Neural cell (in vitro differentiated cells): ENCODE results near the gene C12orf75. TPM values are rescaled to one million over a fixed set of nuclear protein-coding genes. Genes with fewer than 3 reads are reported as not detected.

Source experiments
- H2AFZ ChIP-seq: fragments of 200-600, 300-800 bp; sonication (generic), shearing (Covaris generic); 2 replicates; pipeline ENCODE4 v1.6.0; 2014; ENCODE audit warnings: low read depth, mild to moderate bottlenecking, antibody characterized with exemption, low read length, moderate library complexity
- H3F3A ChIP-seq: fragments of 200-600 bp; shearing (Covaris generic); 2 replicates; pipeline ENCODE4 v1.6.1; 2016; ENCODE audit warnings: mild to moderate bottlenecking, moderate library complexity, mixed read lengths, antibody characterized with exemption, low read length; ENCODE audit not compliant: insufficient read depth, poor library complexity, severe bottlenecking
- H3K27ac ChIP-seq: fragments of 200-600, 300-800 bp; sonication (generic), shearing (Covaris generic); 2 replicates; pipeline ENCODE4 v1.5.1; 2014; ENCODE audit warnings: mild to moderate bottlenecking, low read length, moderate library complexity
- H3K27me3 ChIP-seq: fragments of 300-800, 200-600 bp; sonication (generic), shearing (Covaris generic); 2 replicates; pipeline ENCODE4 v1.6.0; 2014; ENCODE audit warnings: mild to moderate bottlenecking, low read depth, low read length, moderate library complexity; ENCODE audit not compliant: insufficient read depth
- H3K36me3 ChIP-seq: fragments of 300-800, 200-600 bp; sonication (generic), shearing (Covaris generic); 2 replicates; pipeline ENCODE4 v1.5.1; 2014; ENCODE audit warnings: mild to moderate bottlenecking, antibody characterized with exemption, low read length, moderate library complexity; ENCODE audit not compliant: insufficient read depth
- H3K4me2 ChIP-seq: fragments of 300-800, 200-600 bp; sonication (generic), shearing (Covaris generic); 2 replicates; pipeline ENCODE4 v1.6.0; 2014; ENCODE audit warnings: mild to moderate bottlenecking, low read length
- H3K4me3 ChIP-seq: fragments of 300-800, 200-600 bp; sonication (generic), shearing (Covaris generic); 2 replicates; pipeline ENCODE4 v1.5.1; 2014; ENCODE audit warnings: mild to moderate bottlenecking, low read length, moderate library complexity
- H3K79me2 ChIP-seq: fragments of 200-600 bp; shearing (Covaris generic); replicated peaks from 2 replicates; pipeline ENCODE4 v1.6.0; 2014; ENCODE audit warnings: mild to moderate bottlenecking, low read length, moderate library complexity; ENCODE audit not compliant: insufficient read depth
- H3K9ac ChIP-seq: fragments of 300-800, 200-600 bp; sonication (generic), shearing (Covaris generic); 2 replicates; pipeline ENCODE4 v1.6.1; 2016; ENCODE audit warnings: mild to moderate bottlenecking, low read length, mixed read lengths
- H3K9me2 ChIP-seq: fragments of 200-600 bp; shearing (Covaris generic); 2 replicates; pipeline ENCODE4 v1.6.1; 2016; ENCODE audit warnings: mild to moderate bottlenecking, low read length, mixed read lengths; ENCODE audit not compliant: insufficient read depth
- H3K9me3 ChIP-seq: fragments of 200-600, 300-800 bp; sonication (generic), shearing (Covaris generic); 2 replicates; pipeline ENCODE4 v1.6.1; 2016; ENCODE audit warnings: mild to moderate bottlenecking, mixed run types, low read length, moderate library complexity, mixed read lengths
- H4K20me1 ChIP-seq: fragments of 200-600 bp; shearing (Covaris generic); 2 replicates; pipeline ENCODE4 v1.6.1; 2016; ENCODE audit warnings: mild to moderate bottlenecking, mixed run types; ENCODE audit not compliant: insufficient read depth
- EP300 ChIP-seq: fragments of 450-650 bp; conservative IDR thresholded peaks from 2 replicates; pipeline ENCODE4 v1.6.1; 2014; ENCODE audit warnings: antibody characterized with exemption, mild to moderate bottlenecking, moderate library complexity; ENCODE audit not compliant: poor library complexity, severe bottlenecking
- EZH2 ChIP-seq: fragments of 200-600, 300-800 bp; shearing (Covaris generic), sonication (generic); IDR thresholded peaks from 2 replicates; pipeline ENCODE4 v1.6.1; 2014; ENCODE audit warnings: antibody characterized with exemption, low read length, borderline replicate concordance, mild to moderate bottlenecking; ENCODE audit not compliant: insufficient read depth, poor library complexity, severe bottlenecking
- MXI1 ChIP-seq: fragments of 450-650 bp; conservative IDR thresholded peaks from 2 replicates; pipeline ENCODE4 v1.6.1; 2014; ENCODE audit warnings: antibody characterized with exemption, mild to moderate bottlenecking; ENCODE audit not compliant: poor library complexity, severe bottlenecking
- POLR2AphosphoS5 ChIP-seq: IDR thresholded peaks from 2 replicates; pipeline ENCODE4 v1.6.1; 2012
- RAD21 ChIP-seq: fragments of 450-650 bp; conservative IDR thresholded peaks from 2 replicates; pipeline ENCODE4 v1.6.1; 2014; ENCODE audit warnings: antibody characterized with exemption, mild to moderate bottlenecking, moderate library complexity
- REST ChIP-seq: IDR thresholded peaks from 2 replicates; pipeline ENCODE4 v1.6.1; 2012; ENCODE audit warnings: borderline replicate concordance
- SMC3 ChIP-seq: fragments of 450-650 bp; conservative IDR thresholded peaks from 2 replicates; pipeline ENCODE4 v1.6.1; 2014; ENCODE audit warnings: antibody characterized with exemption, mild to moderate bottlenecking, moderate library complexity; ENCODE audit not compliant: poor library complexity
- TAF1 ChIP-seq: IDR thresholded peaks from 2 replicates; pipeline ENCODE4 v1.6.1; 2012; ENCODE audit warnings: low read depth
- polyA plus RNA-seq: library from polyadenylated mRNA; depleted of rRNA; stranded (reverse); fragments of >200 nt; gene quantifications from 2 replicates; pipeline ENCODE4 v1.2.3, GENCODE V29; 2014
- TF ChIP-seq, protein P1 (sequence below): fragments of 450-650 bp; IDR thresholded peaks from 2 replicates; pipeline ENCODE4 v1.5.1; 2014; ENCODE audit warnings: antibody characterized with exemption, mild to moderate bottlenecking, moderate library complexity; ENCODE audit not compliant: poor library complexity, severe bottlenecking

The C12orf75 gene
- polyA plus RNA-seq, 1 donor from 2014 or later, result 25.2 TPM

DNA sequence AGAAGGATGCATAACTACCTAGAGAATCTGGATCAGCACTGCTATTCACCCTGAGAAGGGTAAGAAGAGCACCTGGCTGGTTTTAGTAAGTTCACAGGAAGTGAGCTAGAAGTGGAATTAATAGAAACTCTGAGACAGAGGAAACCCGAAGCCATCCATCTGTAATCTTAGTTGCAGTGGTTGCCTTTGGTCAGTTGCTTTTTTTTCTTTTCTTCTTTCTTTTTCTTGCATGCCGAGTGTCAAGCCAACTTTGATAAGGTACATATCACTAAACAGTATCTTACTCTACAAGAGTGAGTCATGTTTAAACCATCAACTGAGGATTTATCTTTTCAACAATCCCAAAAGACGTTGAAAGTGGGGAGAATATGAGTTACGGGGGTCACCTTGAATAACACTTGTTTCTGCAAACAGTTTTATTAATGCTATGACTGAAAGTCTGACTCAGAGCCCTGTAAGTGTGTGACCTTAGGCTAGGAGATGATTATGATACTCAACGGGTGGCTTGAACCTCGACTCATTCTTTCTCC is 26.7 kb downstream of the C12orf75 start (continued):
- TF ChIP-seq, protein P1, sequence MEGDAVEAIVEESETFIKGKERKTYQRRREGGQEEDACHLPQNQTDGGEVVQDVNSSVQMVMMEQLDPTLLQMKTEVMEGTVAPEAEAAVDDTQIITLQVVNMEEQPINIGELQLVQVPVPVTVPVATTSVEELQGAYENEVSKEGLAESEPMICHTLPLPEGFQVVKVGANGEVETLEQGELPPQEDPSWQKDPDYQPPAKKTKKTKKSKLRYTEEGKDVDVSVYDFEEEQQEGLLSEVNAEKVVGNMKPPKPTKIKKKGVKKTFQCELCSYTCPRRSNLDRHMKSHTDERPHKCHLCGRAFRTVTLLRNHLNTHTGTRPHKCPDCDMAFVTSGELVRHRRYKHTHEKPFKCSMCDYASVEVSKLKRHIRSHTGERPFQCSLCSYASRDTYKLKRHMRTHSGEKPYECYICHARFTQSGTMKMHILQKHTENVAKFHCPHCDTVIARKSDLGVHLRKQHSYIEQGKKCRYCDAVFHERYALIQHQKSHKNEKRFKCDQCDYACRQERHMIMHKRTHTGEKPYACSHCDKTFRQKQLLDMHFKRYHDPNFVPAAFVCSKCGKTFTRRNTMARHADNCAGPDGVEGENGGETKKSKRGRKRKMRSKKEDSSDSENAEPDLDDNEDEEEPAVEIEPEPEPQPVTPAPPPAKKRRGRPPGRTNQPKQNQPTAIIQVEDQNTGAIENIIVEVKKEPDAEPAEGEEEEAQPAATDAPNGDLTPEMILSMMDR, result no peak
- no peak for TF ChIP-seq TAF1

- Histone ChIP-seq H3K27ac (no peak overlapping the region), H3K9ac (no peak overlapping the region), H3K36me3 (no peaks in the 10 kb centered on the region), H3K9me3 (no peaks in the 10 kb centered on the region), H3K4me2 (no peak overlapping the region), H3K27me3 (no peaks in the 10 kb centered on the region), H3K79me2 (no peaks in the 10 kb centered on the region), H3K9me2 (no peaks in the 10 kb centered on the region), H3F3A (no peaks in the 10 kb centered on the region), H4K20me1 (no peaks in the 10 kb centered on the region), H2AFZ (no peak overlapping the region), H3K4me3 (no peak overlapping the region)
- TF ChIP-seq EP300 (no peak), EZH2 (no peak), RAD21 (no peak), TAF1 (no peak), SMC3 (no peak), POLR2AphosphoS5 (no peak), MXI1 (no peak), REST (no peak)
- TF ChIP-seq, protein P1, result no peak
These were observed 28.3 kb downstream of the C12orf75 start for GRCh38 chr12:105358789-105359188.

- Histone ChIP-seq H3K9ac (no peak overlapping the region), H3K4me2 (no peak overlapping the region), H3K27me3 (no peaks in the 10 kb centered on the region), H2AFZ (no peak overlapping the region), H3K9me3 (no peaks in the 10 kb centered on the region), H3K79me2 (no peaks in the 10 kb centered on the region), H3F3A (no peaks in the 10 kb centered on the region), H3K9me2 (no peaks in the 10 kb centered on the region), H3K27ac (no peak overlapping the region), H4K20me1 (no peaks in the 10 kb centered on the region), H3K4me3 (no peak overlapping the region), H3K36me3 (no peaks in the 10 kb centered on the region)
- TF ChIP-seq TAF1, result no peak
These were observed 29.4 kb downstream of the C12orf75 start for GRCh38 chr12:105359856-105360255.
